Kidney epithelial cell (primary cell): Measurements from ENCODE around the gene LOC128125822.

Experiments used
- DNase-seq: peaks from one replicate; pipeline ENCODE4 v3.0.0-alpha.2; 2010; ENCODE audit warnings: low read depth
- H3K27me3 ChIP-seq: 2 replicates; pipeline ENCODE4 v1.6.0; 2011; ENCODE audit warnings: low read length; ENCODE audit not compliant: control insufficient read depth, insufficient read depth
- H3K36me3 ChIP-seq: 2 replicates; pipeline ENCODE4 v1.5.1; 2011; ENCODE audit warnings: low read length; ENCODE audit not compliant: control insufficient read depth, insufficient read depth
- H3K4me3 ChIP-seq: 2 replicates; pipeline ENCODE4 v1.5.1; 2011; ENCODE audit warnings: low read depth, mild to moderate bottlenecking, control low read depth, low read length
- TF ChIP-seq, protein P1 (sequence below): IDR thresholded peaks from 2 replicates; pipeline ENCODE4 v1.5.1; 2011; ENCODE audit warnings: mild to moderate bottlenecking, moderate library complexity, low read length, control low read depth, inconsistent platforms; ENCODE audit not compliant: insufficient read depth, poor library complexity, severe bottlenecking

The LOC128125822 gene

GRCh38 chr6:63529498-63529897, 42.8 kb upstream of the LOC128125822 start:
- Histone ChIP-seq H3K4me3 (no peak overlapping the region), H3K27me3 (no peaks in the 10 kb centered on the region), H3K36me3 (no peaks in the 10 kb centered on the region)
- no peak for DNase-seq
- TF ChIP-seq, protein P1, sequence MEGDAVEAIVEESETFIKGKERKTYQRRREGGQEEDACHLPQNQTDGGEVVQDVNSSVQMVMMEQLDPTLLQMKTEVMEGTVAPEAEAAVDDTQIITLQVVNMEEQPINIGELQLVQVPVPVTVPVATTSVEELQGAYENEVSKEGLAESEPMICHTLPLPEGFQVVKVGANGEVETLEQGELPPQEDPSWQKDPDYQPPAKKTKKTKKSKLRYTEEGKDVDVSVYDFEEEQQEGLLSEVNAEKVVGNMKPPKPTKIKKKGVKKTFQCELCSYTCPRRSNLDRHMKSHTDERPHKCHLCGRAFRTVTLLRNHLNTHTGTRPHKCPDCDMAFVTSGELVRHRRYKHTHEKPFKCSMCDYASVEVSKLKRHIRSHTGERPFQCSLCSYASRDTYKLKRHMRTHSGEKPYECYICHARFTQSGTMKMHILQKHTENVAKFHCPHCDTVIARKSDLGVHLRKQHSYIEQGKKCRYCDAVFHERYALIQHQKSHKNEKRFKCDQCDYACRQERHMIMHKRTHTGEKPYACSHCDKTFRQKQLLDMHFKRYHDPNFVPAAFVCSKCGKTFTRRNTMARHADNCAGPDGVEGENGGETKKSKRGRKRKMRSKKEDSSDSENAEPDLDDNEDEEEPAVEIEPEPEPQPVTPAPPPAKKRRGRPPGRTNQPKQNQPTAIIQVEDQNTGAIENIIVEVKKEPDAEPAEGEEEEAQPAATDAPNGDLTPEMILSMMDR = no peak

DNA sequence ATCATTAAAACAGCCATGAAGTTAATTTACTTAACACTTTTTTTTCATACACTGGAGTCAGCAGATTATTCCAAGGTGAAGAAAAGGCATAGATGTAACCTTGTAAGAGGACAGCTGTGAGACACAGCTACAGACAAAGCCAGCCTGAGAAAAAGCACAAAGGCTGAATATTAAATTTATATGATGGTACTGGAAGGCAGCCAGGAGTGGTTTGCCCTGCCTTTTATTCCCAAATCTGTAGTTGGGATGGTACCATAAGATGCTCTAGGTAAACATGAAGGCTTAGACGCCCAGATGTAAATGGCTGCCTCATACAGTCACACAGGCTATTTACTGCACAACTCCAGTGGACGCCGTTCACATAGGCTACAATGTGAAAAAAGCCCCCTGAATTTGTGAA, 42.1 kb upstream of the LOC128125822 start:
- Histone ChIP-seq H3K36me3 (no peaks in the 10 kb centered on the region), H3K27me3 (no peaks in the 10 kb centered on the region), H3K4me3 (no peak overlapping the region)
- TF ChIP-seq, protein P1 = no peak
- no peak for DNase-seq

DNA sequence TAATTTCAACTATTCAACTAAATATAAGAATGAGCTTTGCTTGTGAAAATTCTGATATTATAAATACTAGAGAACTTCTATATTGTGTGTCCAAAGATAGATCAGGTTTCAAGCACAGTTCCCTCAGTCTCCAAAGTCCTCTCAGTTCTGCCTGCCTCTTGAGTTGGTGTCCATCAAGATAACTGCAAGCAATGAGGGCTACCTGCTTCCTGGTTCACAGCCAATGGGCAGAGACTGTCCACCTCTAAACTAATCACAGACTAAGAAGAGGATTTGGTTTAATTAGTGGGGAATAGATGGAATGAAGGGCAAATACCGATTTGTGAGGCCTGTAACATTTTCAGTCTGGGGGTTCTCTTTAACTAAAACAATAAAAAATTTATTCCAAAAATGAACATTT, 41.3 kb upstream of the LOC128125822 start:
- no peak overlapping the region for H3K4me3 ChIP-seq
- TF ChIP-seq, protein P1 = no peak
- no peaks in the 10 kb centered on the region for H3K36me3 ChIP-seq
- no peaks in the 10 kb centered on the region for H3K27me3 ChIP-seq
- no peak for DNase-seq

- TF ChIP-seq, protein P1 = no peak
- no peaks in the 10 kb centered on the region for H3K36me3 ChIP-seq
- no peak for DNase-seq
- H3K4me3 ChIP-seq = no peak overlapping the region
- no peaks in the 10 kb centered on the region for H3K27me3 ChIP-seq
Measured at GRCh38 chr6:63533026-63533425, 39.3 kb upstream of the LOC128125822 start.

- no peaks in the 10 kb centered on the region for H3K27me3 ChIP-seq
- no peaks in the 10 kb centered on the region for H3K36me3 ChIP-seq
- no peak overlapping the region for H3K4me3 ChIP-seq
- TF ChIP-seq, protein P1 = no peak
- DNase-seq = no peak
Measured at GRCh38 chr6:63533952-63534351, 38.3 kb upstream of the LOC128125822 start.

- TF ChIP-seq, protein P1 = no peak
- no peak for DNase-seq
- H3K27me3 ChIP-seq = no peaks in the 10 kb centered on the region
- H3K4me3 ChIP-seq = no peak overlapping the region
- H3K36me3 ChIP-seq = no peaks in the 10 kb centered on the region
Measured at GRCh38 chr6:63537201-63537958, 34.9 kb upstream of the LOC128125822 start.
